ENCODE results near the gene FBN1.

FBN1 gene

DNA sequence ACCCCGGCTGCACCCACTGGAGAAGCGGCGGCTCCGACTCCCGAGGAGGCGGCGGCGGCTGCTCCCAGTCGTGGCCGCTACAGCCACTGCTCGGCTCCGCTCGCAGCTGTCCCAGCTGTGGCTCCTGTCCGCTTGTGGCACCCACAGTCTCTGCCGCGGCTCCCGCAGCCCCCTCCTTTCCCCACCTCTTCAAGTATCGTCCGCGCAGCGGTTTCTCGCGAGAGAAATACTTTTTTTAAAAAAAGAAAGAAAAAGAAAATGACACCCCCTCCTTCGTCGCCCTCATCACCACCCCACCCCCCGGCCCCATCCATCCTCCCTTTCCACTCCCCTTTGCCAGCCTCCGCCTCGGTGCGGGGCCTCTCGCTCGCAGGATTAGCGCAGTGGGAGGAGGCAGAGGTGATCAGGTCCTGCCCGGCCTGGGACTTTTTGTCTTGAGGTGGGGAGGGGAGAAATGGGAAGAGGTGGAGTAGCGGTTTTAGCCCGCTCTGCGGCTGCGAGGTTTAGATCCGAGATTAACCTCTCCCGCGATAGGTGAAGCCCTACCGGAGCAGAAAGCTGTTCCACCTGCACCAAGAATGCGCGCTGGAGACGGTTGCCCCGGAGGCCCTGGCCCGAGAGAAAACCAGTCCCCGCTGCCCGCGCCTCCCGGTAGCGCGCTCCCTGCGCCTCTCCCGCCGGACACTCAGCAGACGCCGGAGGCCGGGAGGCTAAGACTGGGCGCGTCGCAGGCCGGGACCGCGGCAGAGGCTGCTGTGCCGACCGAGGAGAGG, at the start of gene FBN1:
TSS of gene FBN1 (minus strand) at position 152 of the 773 bp plus-strand sequence. CDS start 940 bp downstream, outside the sequence.
- DNase-seq, result no peak

GRCh38 chr15:48693484-48693883, 48.0 kb upstream of the FBN1 start:
- DNase-seq, result no peak

DNA sequence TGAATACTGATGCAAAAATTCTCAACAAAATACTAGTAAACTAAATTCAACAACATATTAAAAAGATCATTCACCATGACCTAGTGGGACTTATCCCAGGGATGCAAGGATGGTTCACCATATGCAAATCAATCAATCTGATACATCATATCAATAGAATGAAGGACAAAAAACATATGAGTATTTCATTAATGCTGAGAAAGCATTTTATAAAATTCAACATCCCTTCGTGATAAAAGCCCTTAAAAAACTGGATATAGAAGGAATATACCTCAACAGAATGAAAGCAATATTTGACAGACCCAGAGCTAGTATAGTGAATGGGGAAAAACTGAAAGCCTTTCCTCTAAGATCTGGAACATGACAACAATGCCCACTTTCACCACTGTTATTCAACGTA, 43.0 kb upstream of the FBN1 start:
- no peak for DNase-seq

DNA sequence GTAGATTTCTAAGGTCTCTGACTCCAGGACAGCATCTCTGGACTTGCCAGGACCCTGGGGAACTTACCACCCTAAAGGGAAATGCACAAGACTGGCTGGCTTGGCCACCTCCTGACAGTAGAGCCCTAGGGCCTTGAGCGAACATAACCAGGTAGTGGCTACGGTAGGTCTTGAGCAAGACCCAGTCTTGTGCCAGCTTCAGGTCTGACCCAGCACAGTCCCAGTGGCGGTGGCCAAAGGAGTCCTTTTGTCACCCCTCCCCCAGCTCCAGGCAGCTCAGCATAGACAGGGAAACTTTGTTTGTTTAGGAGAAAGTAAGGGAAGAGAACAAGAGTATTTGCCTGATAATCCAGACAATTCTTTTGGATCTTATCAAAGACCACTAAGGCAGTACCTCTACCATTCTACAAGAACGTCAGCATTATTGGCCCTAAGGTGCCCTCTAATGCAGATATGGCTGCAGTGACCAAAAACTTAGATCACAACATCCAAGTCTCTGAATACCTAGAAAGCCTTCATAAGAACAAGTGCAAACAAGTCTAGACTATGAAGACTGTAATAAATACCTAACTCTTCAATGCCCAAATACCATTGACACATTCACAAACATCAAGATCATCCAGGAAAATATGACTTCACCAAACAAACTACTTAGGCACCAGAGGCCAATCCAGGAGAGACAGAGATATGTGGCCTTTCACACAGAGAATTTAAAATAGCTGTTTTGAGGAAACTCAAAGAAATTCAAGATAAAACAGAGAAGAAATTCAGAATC, 38.7 kb upstream of the FBN1 start:
- no peak for DNase-seq

- DNase-seq, result no peak
Measured at GRCh38 chr15:48682942-48683651, 37.6 kb upstream of the FBN1 start.

- no peak for DNase-seq
Measured at GRCh38 chr15:48681353-48681752, 35.8 kb upstream of the FBN1 start.

DNA sequence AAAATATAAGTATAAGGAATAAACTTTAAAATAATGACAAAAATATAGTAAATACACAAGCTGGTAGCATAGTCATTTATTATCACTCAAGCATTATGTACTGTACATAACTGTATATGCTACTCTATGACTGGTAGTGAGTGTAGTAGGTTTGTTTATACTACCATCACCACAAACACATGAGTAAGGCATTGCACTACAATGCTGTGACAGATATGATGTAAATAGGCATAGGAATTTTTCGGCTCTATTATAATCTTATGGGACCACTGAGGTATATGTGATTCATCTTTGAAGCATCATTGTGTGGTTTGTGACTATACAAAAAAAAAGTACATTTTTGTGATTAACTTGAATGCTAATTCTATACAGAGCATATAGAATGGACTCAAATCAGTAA, 35.3 kb upstream of the FBN1 start:
- DNase-seq, result no peak

DNA sequence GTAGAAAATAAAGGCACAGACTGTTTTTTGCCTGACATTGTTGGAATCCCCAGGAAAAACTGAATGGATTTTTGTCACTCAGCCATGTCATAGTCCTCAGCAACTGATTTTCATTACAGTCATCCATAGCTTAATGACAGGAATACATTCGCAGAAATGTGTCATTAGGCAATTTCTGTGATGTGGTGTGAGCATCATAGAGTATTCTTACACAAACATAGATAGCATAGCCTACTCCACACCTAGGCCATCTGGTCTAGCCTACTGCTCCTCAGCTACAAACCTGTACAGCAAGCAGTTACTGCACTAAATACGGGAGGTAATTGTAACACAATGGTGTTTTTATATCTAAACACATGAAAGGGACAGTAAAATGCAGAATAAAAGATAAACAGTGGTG, 34.4 kb upstream of the FBN1 start:
- no peak for DNase-seq

- no peak for DNase-seq
Measured at GRCh38 chr15:48678851-48679250, 33.3 kb upstream of the FBN1 start.

GRCh38 chr15:48677821-48678220, 32.3 kb upstream of the FBN1 start:
- DNase-seq, result no peak

- DNase-seq, result no peak
Measured at GRCh38 chr15:48675436-48675835, 29.9 kb upstream of the FBN1 start.

- DNase-seq, result no peak
Measured at GRCh38 chr15:48674876-48675275, 29.4 kb upstream of the FBN1 start.

DNA sequence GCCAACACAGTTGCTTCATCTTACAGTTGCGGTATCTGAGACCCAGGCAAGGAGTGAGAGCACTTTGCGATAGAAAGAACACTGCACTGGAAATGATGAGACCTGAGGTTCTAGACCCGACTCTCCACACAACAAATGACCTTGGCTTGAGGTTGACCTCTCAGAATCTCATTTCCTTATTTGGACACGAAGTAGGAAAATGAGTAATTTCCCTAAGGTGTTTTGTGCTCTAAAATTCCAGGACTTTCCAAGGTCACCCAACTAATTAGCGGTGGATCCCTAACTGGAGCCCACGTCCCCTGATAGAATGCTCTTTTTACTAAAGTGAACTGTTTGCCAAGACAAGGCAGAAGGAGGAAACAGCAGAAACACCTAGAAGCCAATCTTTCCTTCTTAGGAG, 26.7 kb upstream of the FBN1 start:
- no peak for DNase-seq

DNA sequence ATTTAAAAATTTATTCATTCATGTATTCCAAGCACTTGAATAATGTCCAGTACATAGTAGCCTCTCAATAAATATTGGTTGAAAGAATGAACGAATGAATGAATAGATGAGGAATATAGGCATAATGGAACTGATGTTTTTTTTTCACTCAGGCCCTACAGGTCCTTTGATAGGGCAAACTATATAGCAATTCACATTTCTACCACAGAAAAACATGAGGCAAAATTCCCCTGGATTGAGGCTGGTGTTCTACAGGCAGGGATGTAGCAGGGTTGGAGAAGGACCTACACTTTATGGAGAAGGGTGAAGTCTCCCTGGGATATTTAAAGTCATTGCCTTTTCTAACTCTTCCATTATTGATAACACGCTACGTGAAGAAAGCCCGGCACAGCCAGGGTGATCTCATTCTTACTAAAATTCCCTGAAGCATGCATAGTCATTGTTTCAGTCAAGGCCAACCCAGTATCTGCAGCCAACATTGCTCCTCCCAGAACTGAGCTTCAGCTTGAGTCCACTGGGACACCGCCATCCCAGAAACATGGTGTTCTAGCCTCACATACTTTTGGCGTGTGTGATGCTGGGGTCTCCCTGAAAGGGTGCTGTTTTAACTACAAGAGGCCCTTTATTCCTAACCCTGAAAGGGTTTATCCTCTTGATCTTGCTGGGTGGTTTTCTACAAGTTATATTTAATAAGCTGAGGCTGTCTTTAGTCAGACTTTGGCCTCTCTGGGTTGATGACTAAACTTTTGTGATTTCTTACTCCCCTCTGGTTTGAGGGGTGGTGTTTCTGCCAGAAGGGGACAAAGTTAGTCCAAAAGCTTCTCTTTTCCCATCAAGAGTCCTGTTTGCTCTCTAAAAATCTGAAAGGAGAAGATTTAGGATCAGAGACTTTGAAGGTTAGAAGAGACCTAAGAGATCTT, 25.9 kb upstream of the FBN1 start:
- DNase-seq, result no peak

GRCh38 chr15:48667701-48668100, 22.2 kb upstream of the FBN1 start:
- no peak for DNase-seq

DNA sequence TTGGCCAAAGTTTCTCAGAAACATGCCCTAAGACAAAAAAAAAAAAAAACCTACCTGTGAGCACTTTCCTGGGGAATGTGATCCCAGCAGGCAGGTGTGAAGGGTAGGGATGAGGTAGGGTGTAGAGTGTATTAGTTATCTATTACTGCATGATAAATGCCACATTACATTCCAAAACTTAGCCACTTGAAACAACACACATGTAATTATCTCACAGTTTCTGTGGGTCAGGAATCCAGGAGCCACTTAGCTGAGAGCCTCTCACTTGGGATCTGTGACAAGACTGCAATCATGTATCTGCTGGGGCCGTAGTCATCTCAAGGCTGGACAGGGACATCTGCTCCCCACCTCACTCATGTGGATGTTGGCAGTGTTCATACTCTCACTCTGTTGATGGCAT, 18.9 kb upstream of the FBN1 start:
- no peak for DNase-seq

DNA sequence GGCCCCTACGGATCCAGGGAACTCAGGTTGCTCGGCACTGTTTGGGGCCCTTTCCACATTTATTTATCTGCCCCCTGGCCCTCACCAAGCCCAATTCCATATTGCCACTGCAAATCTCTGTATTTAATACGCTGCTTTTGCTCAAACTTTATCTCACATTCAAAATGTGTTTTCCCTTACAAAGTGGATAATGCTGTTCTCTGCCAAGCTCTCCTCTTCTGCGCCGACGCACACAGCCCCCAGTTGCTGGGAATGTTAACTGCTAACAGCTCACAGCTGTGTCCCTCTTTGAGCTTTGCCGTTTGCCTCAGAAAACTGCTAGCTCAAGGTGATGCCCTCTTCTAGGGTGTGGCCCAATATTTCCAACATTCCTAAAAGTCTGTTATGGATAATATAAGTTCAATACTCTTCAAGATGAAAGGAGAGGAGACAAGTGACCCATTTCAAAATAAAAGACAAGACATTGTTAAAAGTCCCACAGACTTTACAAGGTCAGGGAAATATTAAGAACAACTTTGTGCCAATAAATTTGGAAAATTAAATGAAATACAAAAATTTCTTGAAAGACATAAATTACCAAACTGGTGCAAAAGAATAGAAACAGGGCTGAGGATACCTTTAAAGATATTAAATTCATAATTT, 12.6 kb upstream of the FBN1 start:
- DNase-seq, result no peak

DNA sequence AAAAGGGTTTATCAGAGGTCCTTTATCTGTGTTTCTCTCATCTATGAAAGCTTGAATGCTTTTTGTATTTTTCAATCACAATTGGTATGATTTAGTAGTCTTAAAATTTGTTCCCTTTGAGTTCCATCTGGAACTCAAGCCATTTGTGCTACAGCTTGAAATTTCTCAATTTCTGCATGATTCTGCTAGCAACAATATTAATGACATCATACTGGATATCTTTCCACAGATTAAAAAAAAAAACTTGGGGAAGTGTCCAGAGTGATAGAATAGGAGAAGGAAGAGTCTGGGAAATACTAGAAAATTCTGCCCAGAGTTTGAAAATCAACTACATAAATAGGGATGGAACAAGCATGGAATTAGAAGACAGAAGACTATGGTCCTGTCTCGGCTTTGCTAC, 9.3 kb upstream of the FBN1 start:
- no peak for DNase-seq

GRCh38 chr15:48653913-48654670, 8.6 kb upstream of the FBN1 start:
- DNase-seq, result no peak

DNA sequence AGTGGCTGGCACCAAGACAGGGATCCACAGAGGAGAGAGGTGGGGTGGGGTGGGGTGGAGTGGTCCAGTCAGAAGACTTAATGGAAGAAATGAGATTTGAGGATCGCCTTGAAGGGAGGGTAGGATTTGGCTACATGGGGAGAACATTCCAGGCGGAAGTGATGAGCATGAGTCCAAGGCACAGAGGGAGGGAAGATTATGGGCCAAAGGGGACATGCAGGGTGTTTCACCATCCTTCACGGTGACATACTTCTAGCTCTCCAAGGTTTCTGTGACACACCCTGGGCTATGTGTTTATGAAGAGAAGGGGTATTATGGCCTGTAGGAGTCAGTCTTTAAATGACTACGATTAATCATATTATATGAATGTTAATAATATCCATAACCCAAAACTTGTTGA, 7.7 kb upstream of the FBN1 start:
- DNase-seq, result no peak

- DNase-seq, result no peak
Measured at GRCh38 chr15:48652510-48653076, 7.1 kb upstream of the FBN1 start.

All from KG1 (cell line).